K562 (cell line): Measurements from ENCODE around the gene ENKD1. TPM values are rescaled to one million over a fixed set of nuclear protein-coding genes. Genes with fewer than 3 reads are reported as not detected.

Experiments used
- CREM ChIP-seq: IDR thresholded peaks from 2 replicates; pipeline ENCODE4 v1.6.1; 2014; ENCODE audit warnings: antibody characterized with exemption, low read depth
- GABPA ChIP-seq: fragments of 200-800 bp; sonication (Bioruptor generic); conservative IDR thresholded peaks from 2 replicates; pipeline ENCODE4 v1.6.1; 2016; ENCODE audit warnings: low read depth, missing genetic modification characterization, missing compliant biosample characterization
- GABPB1 ChIP-seq: sonication (generic); formaldehyde crosslinking; IDR thresholded peaks from 2 replicates; pipeline ENCODE4 v1.8.0; 2022; ENCODE audit warnings: mild to moderate bottlenecking, missing genetic modification reagents
- HMGN3 ChIP-seq: IDR thresholded peaks from 2 replicates; pipeline ENCODE4 v1.6.1; 2011; ENCODE audit warnings: borderline replicate concordance, low read depth, mild to moderate bottlenecking, mixed read lengths, low read length; ENCODE audit not compliant: insufficient read length; ENCODE audit errors: extremely low read depth
- MAZ ChIP-seq, 2 experiments: fragments of 450-650 bp in 1 of 2; sonication (generic) in 1 of 2; formaldehyde crosslinking; IDR thresholded peaks in 1 of 2; conservative IDR thresholded peaks in 1 of 2; 2 replicates each; pipeline versions ENCODE4 v1.4.0 to v1.5.0; 2020; ENCODE audit warnings: mild to moderate bottlenecking in 1 of 2, missing genetic modification reagents in 1 of 2
- MBD2 ChIP-seq: sonication (generic); IDR thresholded peaks from 2 replicates; pipeline ENCODE4 v1.6.1; 2016; ENCODE audit warnings: low read depth, borderline replicate concordance
- MTA2 ChIP-seq: fragments of 450-650 bp; IDR thresholded peaks from 2 replicates; pipeline ENCODE4 v1.6.1; 2016; ENCODE audit warnings: low read depth
- RB1 ChIP-seq: fragments of 450-650 bp; IDR thresholded peaks from 2 replicates; pipeline ENCODE4 v1.6.1; 2017; ENCODE audit warnings: low read depth, mild to moderate bottlenecking
- RFX1 ChIP-seq: fragments of 450-650 bp; IDR thresholded peaks from 2 replicates; pipeline ENCODE4 v1.6.1; 2016; ENCODE audit warnings: mild to moderate bottlenecking, moderate library complexity
- SAP30 ChIP-seq: fragments of 200-600 bp; sonication (generic); IDR thresholded peaks from 2 replicates; pipeline ENCODE4 v1.6.1; 2012; ENCODE audit warnings: borderline replicate concordance, low read depth, mild to moderate bottlenecking, moderate library complexity, low read length, control low read depth, inconsistent platforms; ENCODE audit not compliant: insufficient read depth, poor library complexity, severe bottlenecking
- SP1 ChIP-seq: sonication (generic); formaldehyde crosslinking; IDR thresholded peaks from 2 replicates; pipeline ENCODE4 v1.8.1; 2022; ENCODE audit warnings: mild to moderate bottlenecking, missing genetic modification reagents
- SPI1 ChIP-seq: IDR thresholded peaks from 2 replicates; pipeline ENCODE4 v1.6.1; 2011; ENCODE audit warnings: low read depth, low read length, control low read depth, borderline replicate concordance
- ZNF143 ChIP-seq: sonication (generic); formaldehyde crosslinking; IDR thresholded peaks from 2 replicates; pipeline ENCODE4 v1.9.0; 2022; ENCODE audit warnings: mild to moderate bottlenecking, missing genetic modification reagents
- ZNF165 ChIP-seq: fragments of 250-450 bp; sonication (Bioruptor Pico); IDR thresholded peaks from 2 replicates; pipeline ENCODE4 v1.4.0; 2020; ENCODE audit warnings: borderline replicate concordance
- polyA plus RNA-seq, 8 experiments: library from polyadenylated mRNA; depleted of rRNA in 4 of 8; stranded (reverse) in 5 of 8; unstranded in 3 of 8; fragments of >200 nt; fragmentation: Nextera tagmentation in 2 of 8; fragmentation: Illumina TruSeq in 1 of 8; extraction: Ambion mirVana in 2 of 8; extraction: Trizol in 1 of 8; gene quantifications; 2 replicates each; pipeline versions ENCODE4 v1.2.1 to v1.2.3, GENCODE V29; 2011 to 2014; ENCODE audit warnings: inconsistent platforms in 1 of 8, missing spikeins in 1 of 8
- total RNA-seq, 7 experiments: library from RNA; depleted of rRNA in 6 of 7; stranded (reverse); fragments of >200 nt in 6 of 7; fragmentation: Illumina TruSeq in 2 of 7; extraction: Trizol in 2 of 7; gene quantifications; 2 replicates each; pipeline versions ENCODE4 v1.2.1 to v1.2.3, GENCODE V29; 2011 to 2021; ENCODE audit warnings: low replicate concordance in 1 of 7
- TF ChIP-seq, protein P1 (sequence below): sonication (generic); formaldehyde crosslinking; IDR thresholded peaks from 2 replicates; pipeline ENCODE4 v1.8.1; 2023; ENCODE audit warnings: mild to moderate bottlenecking, missing genetic modification reagents
- TF ChIP-seq, protein P2 (sequence below): fragments of 150-350 bp; conservative IDR thresholded peaks from 2 replicates; pipeline ENCODE4 v1.6.1; 2014; ENCODE audit warnings: low read length
- TF ChIP-seq, protein P3 (sequence below): fragments of 250-450 bp; sonication (Bioruptor Pico); IDR thresholded peaks from 2 replicates; pipeline ENCODE4 v1.4.0; 2020; ENCODE audit warnings: borderline replicate concordance
- TF ChIP-seq, protein P4 (sequence below), 2 experiments: fragments of 450-650 bp; conservative IDR thresholded peaks; 2 replicates each; pipeline ENCODE4 v1.6.1; 2017; ENCODE audit warnings: mild to moderate bottlenecking in 2 of 2, moderate library complexity in 2 of 2

Gene ENKD1
- total and polyA plus RNA-seq, 9 of the 15 experiments (the other 6 are each of a cell fraction or from before 2014, with no cell fraction given) = 1.1 to 26.9 (median 8.3) TPM

DNA sequence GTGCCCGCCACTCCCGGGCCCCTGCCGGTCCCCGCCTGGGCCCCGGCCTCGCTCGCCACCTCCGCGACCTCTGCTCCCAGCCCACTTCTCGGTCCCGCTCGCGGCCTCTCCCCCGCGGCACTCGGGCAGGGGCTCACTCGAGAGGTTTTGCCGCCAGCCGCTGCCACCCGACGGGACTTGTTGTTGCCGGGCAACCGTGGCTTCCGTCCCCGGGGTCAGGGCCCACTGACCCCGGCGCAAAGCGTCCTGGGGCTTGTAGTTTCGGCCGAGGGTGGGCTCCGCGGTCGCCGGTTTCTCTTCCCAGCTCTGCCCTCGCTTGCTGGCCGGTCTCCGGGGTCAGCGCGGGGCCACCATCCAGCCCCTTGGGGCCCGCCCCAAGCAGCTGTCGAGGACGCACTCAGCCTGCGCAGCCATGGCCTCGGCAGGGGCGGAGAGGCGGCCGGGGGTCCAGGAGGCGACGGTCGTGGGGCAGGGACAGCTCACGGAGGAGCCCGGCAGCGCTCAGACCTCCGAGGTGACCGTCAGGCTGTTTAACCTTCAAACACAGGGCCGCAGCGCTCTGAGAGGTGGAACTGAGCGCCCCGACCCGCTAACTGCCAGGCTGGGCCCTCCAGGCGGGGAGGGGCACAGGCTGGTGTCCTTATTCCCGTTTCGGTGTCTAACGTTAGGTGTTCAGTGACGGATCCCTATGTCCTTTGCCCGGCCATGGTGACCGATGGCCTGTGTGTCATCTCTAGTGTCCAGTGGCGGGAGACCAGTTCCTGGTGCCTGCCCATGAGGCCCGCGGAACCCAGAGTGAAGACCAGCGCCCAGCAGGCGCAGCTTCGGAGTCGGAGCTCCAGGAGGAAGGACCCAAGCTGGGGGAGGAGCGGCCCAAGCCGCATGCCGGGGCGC, at the start of gene ENKD1, which contains the start of gene C16orf86 (continued):
- TF ChIP-seq MAZ (CRISPR knock-in tag; conservative IDR thresholded peaks at IDR 0.05 in 1 of 2, IDR thresholded peaks at IDR 0.05 in 1 of 2) (peak; percentile 41 to 60; a peak in 3 of 4 replicates), GABPB1 (CRISPR knock-in tag) (peak; percentile 92), SPI1 (0 out of 2 replicates have a peak, but pooled peaks have one; percentile 24), ZNF143 (CRISPR knock-in tag) (peak; percentile 92), MBD2 (peak; percentile 64; the same call in 1 of the 2 replicates), RB1 (peak; percentile 64; the same call in 1 of the 2 replicates), RFX1 (peak; percentile 93), MTA2 (peak; percentile 61; the same call in 1 of the 2 replicates), SP1 (CRISPR knock-in tag) (no peak), ZNF165 (0 out of 2 replicates have a peak, but pooled peaks have one; percentile 16), HMGN3 (peak; percentile 73), GABPA (peak; percentile 94), CREM (peak; percentile 47; the same call in 1 of the 2 replicates), SAP30 (peak; percentile 71)
- TF ChIP-seq, protein P1, sequence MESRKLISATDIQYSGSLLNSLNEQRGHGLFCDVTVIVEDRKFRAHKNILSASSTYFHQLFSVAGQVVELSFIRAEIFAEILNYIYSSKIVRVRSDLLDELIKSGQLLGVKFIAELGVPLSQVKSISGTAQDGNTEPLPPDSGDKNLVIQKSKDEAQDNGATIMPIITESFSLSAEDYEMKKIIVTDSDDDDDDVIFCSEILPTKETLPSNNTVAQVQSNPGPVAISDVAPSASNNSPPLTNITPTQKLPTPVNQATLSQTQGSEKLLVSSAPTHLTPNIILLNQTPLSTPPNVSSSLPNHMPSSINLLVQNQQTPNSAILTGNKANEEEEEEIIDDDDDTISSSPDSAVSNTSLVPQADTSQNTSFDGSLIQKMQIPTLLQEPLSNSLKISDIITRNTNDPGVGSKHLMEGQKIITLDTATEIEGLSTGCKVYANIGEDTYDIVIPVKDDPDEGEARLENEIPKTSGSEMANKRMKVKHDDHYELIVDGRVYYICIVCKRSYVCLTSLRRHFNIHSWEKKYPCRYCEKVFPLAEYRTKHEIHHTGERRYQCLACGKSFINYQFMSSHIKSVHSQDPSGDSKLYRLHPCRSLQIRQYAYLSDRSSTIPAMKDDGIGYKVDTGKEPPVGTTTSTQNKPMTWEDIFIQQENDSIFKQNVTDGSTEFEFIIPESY (CRISPR knock-in tag) = peak; percentile 99
- TF ChIP-seq, protein P2, sequence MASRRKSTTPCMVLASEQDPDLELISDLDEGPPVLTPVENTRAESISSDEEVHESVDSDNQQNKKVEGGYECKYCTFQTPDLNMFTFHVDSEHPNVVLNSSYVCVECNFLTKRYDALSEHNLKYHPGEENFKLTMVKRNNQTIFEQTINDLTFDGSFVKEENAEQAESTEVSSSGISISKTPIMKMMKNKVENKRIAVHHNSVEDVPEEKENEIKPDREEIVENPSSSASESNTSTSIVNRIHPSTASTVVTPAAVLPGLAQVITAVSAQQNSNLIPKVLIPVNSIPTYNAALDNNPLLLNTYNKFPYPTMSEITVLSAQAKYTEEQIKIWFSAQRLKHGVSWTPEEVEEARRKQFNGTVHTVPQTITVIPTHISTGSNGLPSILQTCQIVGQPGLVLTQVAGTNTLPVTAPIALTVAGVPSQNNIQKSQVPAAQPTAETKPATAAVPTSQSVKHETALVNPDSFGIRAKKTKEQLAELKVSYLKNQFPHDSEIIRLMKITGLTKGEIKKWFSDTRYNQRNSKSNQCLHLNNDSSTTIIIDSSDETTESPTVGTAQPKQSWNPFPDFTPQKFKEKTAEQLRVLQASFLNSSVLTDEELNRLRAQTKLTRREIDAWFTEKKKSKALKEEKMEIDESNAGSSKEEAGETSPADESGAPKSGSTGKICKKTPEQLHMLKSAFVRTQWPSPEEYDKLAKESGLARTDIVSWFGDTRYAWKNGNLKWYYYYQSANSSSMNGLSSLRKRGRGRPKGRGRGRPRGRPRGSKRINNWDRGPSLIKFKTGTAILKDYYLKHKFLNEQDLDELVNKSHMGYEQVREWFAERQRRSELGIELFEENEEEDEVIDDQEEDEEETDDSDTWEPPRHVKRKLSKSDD = no peak
- TF ChIP-seq, protein P3, sequence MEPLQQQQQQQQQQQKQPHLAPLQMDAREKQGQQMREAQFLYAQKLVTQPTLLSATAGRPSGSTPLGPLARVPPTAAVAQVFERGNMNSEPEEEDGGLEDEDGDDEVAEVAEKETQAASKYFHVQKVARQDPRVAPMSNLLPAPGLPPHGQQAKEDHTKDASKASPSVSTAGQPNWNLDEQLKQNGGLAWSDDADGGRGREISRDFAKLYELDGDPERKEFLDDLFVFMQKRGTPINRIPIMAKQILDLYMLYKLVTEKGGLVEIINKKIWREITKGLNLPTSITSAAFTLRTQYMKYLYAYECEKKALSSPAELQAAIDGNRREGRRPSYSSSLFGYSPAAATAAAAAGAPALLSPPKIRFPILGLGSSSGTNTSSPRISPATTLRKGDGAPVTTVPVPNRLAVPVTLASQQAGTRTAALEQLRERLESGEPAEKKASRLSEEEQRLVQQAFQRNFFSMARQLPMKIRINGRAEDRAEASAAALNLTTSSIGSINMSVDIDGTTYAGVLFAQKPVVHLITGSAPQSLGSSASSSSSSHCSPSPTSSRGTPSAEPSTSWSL (CRISPR knock-in tag) = 0 out of 2 replicates have a peak, but pooled peaks have one; percentile 73
- TF ChIP-seq, protein P4, sequence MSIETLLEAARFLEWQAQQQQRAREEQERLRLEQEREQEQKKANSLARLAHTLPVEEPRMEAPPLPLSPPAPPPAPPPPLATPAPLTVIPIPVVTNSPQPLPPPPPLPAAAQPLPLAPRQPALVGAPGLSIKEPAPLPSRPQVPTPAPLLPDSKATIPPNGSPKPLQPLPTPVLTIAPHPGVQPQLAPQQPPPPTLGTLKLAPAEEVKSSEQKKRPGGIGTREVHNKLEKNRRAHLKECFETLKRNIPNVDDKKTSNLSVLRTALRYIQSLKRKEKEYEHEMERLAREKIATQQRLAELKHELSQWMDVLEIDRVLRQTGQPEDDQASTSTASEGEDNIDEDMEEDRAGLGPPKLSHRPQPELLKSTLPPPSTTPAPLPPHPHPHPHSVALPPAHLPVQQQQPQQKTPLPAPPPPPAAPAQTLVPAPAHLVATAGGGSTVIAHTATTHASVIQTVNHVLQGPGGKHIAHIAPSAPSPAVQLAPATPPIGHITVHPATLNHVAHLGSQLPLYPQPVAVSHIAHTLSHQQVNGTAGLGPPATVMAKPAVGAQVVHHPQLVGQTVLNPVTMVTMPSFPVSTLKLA (conservative IDR thresholded peaks at IDR 0.05) = 0 out of 4 replicates have a peak, but pooled peaks of 1 of the 2 experiments have one; percentile 51
